ENCODE data around the gene SOX6. TPM values are rescaled to one million over a fixed set of nuclear protein-coding genes. Genes with fewer than 3 reads are reported as not detected.

Gene SOX6
- total RNA-seq, 1 experiment from 2014 or later: not detected

DNA sequence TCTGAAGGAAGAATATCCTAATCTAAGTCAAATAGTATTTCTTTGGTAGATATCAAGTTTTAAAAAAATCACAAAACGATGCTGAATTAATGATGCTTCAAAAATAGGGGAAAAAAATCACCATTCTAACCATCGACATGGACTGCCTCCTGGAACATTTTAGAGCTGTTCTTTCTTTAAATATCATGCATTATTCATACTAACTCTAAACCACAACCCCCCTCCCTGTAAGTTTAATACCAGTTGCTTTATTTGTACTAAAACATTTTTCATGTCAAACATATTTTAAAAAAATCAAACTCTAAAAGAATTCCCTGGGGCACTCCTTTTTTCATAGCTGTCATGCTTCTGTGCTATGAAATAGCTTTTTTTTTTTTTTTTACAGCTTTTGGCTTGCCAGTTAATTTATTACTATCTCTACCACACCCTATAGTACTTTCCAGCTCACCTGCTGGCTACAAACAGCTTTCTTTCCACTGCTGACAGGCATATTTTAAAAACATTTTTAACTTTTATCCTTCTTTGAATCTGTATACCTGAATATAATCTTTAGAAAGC is 256.9 kb downstream of the SOX6 start:
- no peaks in the 10 kb centered on the region for H3K27me3 ChIP-seq (ENCODE audit: insufficient read depth, low read length)
- TF ChIP-seq, protein P1, sequence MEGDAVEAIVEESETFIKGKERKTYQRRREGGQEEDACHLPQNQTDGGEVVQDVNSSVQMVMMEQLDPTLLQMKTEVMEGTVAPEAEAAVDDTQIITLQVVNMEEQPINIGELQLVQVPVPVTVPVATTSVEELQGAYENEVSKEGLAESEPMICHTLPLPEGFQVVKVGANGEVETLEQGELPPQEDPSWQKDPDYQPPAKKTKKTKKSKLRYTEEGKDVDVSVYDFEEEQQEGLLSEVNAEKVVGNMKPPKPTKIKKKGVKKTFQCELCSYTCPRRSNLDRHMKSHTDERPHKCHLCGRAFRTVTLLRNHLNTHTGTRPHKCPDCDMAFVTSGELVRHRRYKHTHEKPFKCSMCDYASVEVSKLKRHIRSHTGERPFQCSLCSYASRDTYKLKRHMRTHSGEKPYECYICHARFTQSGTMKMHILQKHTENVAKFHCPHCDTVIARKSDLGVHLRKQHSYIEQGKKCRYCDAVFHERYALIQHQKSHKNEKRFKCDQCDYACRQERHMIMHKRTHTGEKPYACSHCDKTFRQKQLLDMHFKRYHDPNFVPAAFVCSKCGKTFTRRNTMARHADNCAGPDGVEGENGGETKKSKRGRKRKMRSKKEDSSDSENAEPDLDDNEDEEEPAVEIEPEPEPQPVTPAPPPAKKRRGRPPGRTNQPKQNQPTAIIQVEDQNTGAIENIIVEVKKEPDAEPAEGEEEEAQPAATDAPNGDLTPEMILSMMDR (conservative IDR thresholded peaks at IDR 0.05): no peak
- H4K8ac ChIP-seq (replicated peaks; ENCODE audit: insufficient read length, low read depth, low read length): no peak overlapping the region
- no peak overlapping the region for H3K4me2 ChIP-seq (ENCODE audit: insufficient read depth, insufficient read length, low read length)
- peaks cover 3 to 6% of the 10 kb centered on the region in 2 experiments; a peak in 3 of 4 replicates for H3K4me1 Mint-ChIP-seq
- H3K36me3 Mint-ChIP-seq (ENCODE audit: insufficient read depth in 1 of 3, low read depth in 3 of 3): peaks cover 0 to 6% (median 0%) of the 10 kb centered on the region in 3 experiments; a peak in 2 of 7 replicates
- H2BK12ac ChIP-seq (ENCODE audit: insufficient read length, low read depth, low read length): no peak overlapping the region
- no peak overlapping the region for H3K4me3 Mint-ChIP-seq
- H2BK120ac ChIP-seq (ENCODE audit: low read depth, low read length, poor library complexity, severe bottlenecking): no peak overlapping the region
- no peak overlapping the region for H3K4ac ChIP-seq (ENCODE audit: low read depth, low read length)
- H2BK15ac ChIP-seq (ENCODE audit: low read depth, low read length): no peak overlapping the region
- H3K23ac ChIP-seq (ENCODE audit: insufficient read length, low read depth, low read length): no peak overlapping the region
- no peak overlapping the region for H2BK5ac ChIP-seq (ENCODE audit: insufficient read length, low read length)
- no peak overlapping the region for H2AFZ ChIP-seq (ENCODE audit: low read length)
- no CpG with 5 or more reads among the region's 2 CpGs for WGBS (ENCODE audit: extremely low coverage, insufficient read length, low lambda C conversion rate)
- H3K23me2 ChIP-seq (ENCODE audit: insufficient read length, low read depth, low read length, poor library complexity, severe bottlenecking): no peaks in the 10 kb centered on the region
- no peak overlapping the region for H3K9ac ChIP-seq (ENCODE audit: extremely low read depth, insufficient read length, low read length)
- H3K27ac ChIP-seq (ENCODE audit: insufficient read length, low read depth, low read length): no peak overlapping the region
- H3K79me2 ChIP-seq (ENCODE audit: insufficient read depth, low read length): no peaks in the 10 kb centered on the region
- no peaks in the 10 kb centered on the region for H4K20me1 ChIP-seq (ENCODE audit: control insufficient read depth, insufficient read depth, insufficient read length)
- no peak overlapping the region for H3K56ac ChIP-seq (ENCODE audit: insufficient read length, low read depth, low read length)
- H3K9me3 ChIP-seq (ENCODE audit: control insufficient read depth, low read depth, low read length): no peaks in the 10 kb centered on the region
- H3T11ph ChIP-seq (ENCODE audit: low read length): no peak overlapping the region
- no peak overlapping the region for H4K91ac ChIP-seq (ENCODE audit: insufficient read length, low read depth, low read length)
- no peak overlapping the region for H3K18ac ChIP-seq (ENCODE audit: insufficient read length, low read depth, low read length)
- no peak overlapping the region for H2BK20ac ChIP-seq (ENCODE audit: low read depth, low read length, poor library complexity, severe bottlenecking)
- H3K79me1 ChIP-seq (ENCODE audit: insufficient read depth, low read depth, low read length, poor library complexity, severe bottlenecking): no peaks in the 10 kb centered on the region
- H3K27me3 Mint-ChIP-seq (ENCODE audit: low read depth): no peaks in the 10 kb centered on the region; the same call in 1 of the 2 replicates
- H3K9me3 Mint-ChIP-seq: peaks cover 4 to 13% of the 10 kb centered on the region in 2 experiments; a peak in 4 of 5 replicates
- no peaks in the 10 kb centered on the region for H3K4me1 ChIP-seq (ENCODE audit: insufficient read depth, low read length)
- H2AK5ac ChIP-seq (ENCODE audit: insufficient read length, low read length): no peak overlapping the region
- no peak overlapping the region for H3K27ac Mint-ChIP-seq
- no peak overlapping the region for H3K14ac ChIP-seq (ENCODE audit: insufficient read depth, low read length)
- no peak for DNase-seq
- H4K5ac ChIP-seq (ENCODE audit: insufficient read length, low read depth, low read length): no peak overlapping the region
